ENCODE results near the gene PRKN. TPM values are rescaled to one million over a fixed set of nuclear protein-coding genes. Genes with fewer than 3 reads are reported as not detected.

PRKN gene
- total and polyA plus RNA-seq, 9 of the 15 experiments (the other 6 are each of a cell fraction or from before 2014, with no cell fraction given) = 0.03 to 0.96 (median 0.15) TPM; not detected in 2

DNA sequence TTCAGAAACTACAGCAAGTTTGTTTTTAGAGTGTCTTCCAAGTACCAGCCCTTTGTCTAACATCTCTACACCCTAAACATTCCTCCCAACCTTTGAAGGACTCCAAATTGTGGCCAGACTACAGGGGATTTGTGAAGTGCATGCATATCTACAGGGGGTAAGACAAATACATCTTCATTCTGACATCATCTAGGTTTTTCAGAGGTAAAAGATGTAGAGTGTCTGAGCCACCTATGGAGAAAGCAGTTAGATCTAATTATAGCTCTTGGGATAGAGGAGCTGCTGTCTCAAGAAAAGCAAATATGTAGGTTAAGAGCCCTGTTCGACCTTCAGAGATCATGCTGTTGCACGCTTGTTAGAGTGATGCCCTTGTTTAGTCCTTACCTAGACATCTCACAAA, 836.0 kb downstream of the PRKN start (continued):
- TF ChIP-seq KDM4B (IDR thresholded peaks at IDR 0.05; ENCODE audit: borderline replicate concordance in 2 of 2, low read depth in 1 of 2) (no peak), ZNF408 (CRISPR knock-in tag; IDR thresholded peaks at IDR 0.05; ENCODE audit: low read depth) (no peak), RNF2 (IDR thresholded peaks at IDR 0.05) (no peak), ZNF23 (CRISPR knock-in tag; IDR thresholded peaks at IDR 0.05) (no peak), ZNF124 (CRISPR knock-in tag; IDR thresholded peaks at IDR 0.05) (no peak), NR2F6 (CRISPR knock-in tag; IDR thresholded peaks at IDR 0.05) (no peak), MCM3 (IDR thresholded peaks at IDR 0.05) (no peak), SMARCE1 (IDR thresholded peaks at IDR 0.05) (no peak), RUNX1 (IDR thresholded peaks at IDR 0.05; ENCODE audit: low read depth) (no peak)
- TF ChIP-seq, protein P1, sequence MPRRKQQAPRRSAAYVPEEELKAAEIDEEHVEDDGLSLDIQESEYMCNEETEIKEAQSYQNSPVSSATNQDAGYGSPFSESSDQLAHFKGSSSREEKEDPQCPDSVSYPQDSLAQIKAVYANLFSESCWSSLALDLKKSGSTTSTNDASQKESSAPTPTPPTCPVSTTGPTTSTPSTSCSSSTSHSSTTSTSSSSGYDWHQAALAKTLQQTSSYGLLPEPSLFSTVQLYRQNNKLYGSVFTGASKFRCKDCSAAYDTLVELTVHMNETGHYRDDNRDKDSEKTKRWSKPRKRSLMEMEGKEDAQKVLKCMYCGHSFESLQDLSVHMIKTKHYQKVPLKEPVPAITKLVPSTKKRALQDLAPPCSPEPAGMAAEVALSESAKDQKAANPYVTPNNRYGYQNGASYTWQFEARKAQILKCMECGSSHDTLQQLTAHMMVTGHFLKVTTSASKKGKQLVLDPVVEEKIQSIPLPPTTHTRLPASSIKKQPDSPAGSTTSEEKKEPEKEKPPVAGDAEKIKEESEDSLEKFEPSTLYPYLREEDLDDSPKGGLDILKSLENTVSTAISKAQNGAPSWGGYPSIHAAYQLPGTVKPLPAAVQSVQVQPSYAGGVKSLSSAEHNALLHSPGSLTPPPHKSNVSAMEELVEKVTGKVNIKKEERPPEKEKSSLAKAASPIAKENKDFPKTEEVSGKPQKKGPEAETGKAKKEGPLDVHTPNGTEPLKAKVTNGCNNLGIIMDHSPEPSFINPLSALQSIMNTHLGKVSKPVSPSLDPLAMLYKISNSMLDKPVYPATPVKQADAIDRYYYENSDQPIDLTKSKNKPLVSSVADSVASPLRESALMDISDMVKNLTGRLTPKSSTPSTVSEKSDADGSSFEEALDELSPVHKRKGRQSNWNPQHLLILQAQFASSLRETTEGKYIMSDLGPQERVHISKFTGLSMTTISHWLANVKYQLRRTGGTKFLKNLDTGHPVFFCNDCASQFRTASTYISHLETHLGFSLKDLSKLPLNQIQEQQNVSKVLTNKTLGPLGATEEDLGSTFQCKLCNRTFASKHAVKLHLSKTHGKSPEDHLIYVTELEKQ (CRISPR knock-in tag; IDR thresholded peaks at IDR 0.05) = no peak

DNA sequence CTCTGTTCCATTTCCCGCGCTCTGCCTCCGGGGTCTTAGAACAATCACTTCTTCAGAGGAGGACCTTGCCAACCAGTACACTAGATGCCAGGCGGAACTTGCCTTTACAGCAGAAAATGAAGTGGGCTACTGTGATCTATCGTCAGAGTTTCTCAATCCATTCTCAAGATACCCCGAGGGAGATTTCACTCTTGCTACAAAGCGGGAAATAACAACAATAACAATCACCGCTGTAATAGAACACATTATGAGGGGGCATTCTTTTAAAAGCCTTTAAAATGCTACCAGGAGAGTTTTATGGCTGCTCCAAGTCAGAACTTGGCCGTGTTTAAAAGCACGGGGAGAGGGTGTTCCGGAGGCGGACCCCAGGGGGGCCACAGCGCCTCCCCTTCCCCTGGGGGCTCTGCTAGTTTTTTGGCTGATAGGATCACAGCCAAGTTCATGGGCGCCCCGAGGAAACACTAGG, 836.7 kb downstream of the PRKN start:
- in situ Hi-C loops (cut with MboI) = no loop called here
- no peaks in the 10 kb centered on the region for H3K9me3 ChIP-seq (replicated peaks; ENCODE audit: control insufficient read depth, insufficient read depth, low read depth, low read length)
- POLR2A ChIA-PET = no interaction called here
- no peak for TF ChIP-seq ZNF583 (CRISPR knock-in tag; IDR thresholded peaks at IDR 0.05)
- no peak for TF ChIP-seq ZNF444 (CRISPR knock-in tag; IDR thresholded peaks at IDR 0.05)
- TF ChIP-seq, protein P2, sequence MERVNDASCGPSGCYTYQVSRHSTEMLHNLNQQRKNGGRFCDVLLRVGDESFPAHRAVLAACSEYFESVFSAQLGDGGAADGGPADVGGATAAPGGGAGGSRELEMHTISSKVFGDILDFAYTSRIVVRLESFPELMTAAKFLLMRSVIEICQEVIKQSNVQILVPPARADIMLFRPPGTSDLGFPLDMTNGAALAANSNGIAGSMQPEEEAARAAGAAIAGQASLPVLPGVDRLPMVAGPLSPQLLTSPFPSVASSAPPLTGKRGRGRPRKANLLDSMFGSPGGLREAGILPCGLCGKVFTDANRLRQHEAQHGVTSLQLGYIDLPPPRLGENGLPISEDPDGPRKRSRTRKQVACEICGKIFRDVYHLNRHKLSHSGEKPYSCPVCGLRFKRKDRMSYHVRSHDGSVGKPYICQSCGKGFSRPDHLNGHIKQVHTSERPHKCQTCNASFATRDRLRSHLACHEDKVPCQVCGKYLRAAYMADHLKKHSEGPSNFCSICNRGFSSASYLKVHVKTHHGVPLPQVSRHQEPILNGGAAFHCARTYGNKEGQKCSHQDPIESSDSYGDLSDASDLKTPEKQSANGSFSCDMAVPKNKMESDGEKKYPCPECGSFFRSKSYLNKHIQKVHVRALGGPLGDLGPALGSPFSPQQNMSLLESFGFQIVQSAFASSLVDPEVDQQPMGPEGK (CRISPR knock-in tag; IDR thresholded peaks at IDR 0.05; ENCODE audit: borderline replicate concordance) = no peak
- no peak for TF ChIP-seq COPS2 (conservative IDR thresholded peaks at IDR 0.05)
- TF ChIP-seq, protein P1 (CRISPR knock-in tag; IDR thresholded peaks at IDR 0.05) = no peak

More for the DNA sequence above, 836.7 kb downstream of the PRKN start:
- H3K9ac ChIP-seq (ENCODE audit: insufficient read depth in 1 of 2, low read depth in 2 of 2, low read length in 2 of 2) = no peak overlapping the region
- DNase-seq (ENCODE audit: extremely low read depth in 1 of 4, low spot score in 3 of 4) (no peak), ATAC-seq (no peak), FAIRE-seq (no peak)
- no peaks in the 10 kb centered on the region for H3K36me3 ChIP-seq (ENCODE audit: control insufficient read depth, insufficient read depth, low read length)
- CTCF ChIA-PET (ENCODE audit: low intra/inter-chr PET ratio) = no interaction called here
- no peak overlapping the region for H3K4me3 ChIP-seq
- H2AFZ ChIP-seq (ENCODE audit: low read depth, low read length) = no peak overlapping the region
- H3K79me2 ChIP-seq (ENCODE audit: control insufficient read depth, insufficient read depth, low read length) = no peaks in the 10 kb centered on the region
- intact Hi-C loops (cut with micrococcal nuclease) = no loop called here
- H3K9me1 ChIP-seq (ENCODE audit: control insufficient read depth, insufficient read depth, low read length) = no peaks in the 10 kb centered on the region
- no TSS peak for BruUV-seq (replicated peaks)
- 1% methylated on average over 15 of the region's 15 CpGs for WGBS (ENCODE audit: insufficient coverage, low coverage, missing lambda C conversion rate)
- H4K20me1 ChIP-seq (replicated peaks; ENCODE audit: control insufficient read depth, insufficient read depth, low read length) = no peaks in the 10 kb centered on the region
- no peaks in the 10 kb centered on the region for H3K4me1 ChIP-seq (replicated peaks in 1 of 2; ENCODE audit: control insufficient read depth in 2 of 2, insufficient read depth in 2 of 2, low read length in 2 of 2)
- H3K4me2 ChIP-seq (ENCODE audit: insufficient read depth, low read length) = no peak overlapping the region
- no peak overlapping the region for H3K27ac ChIP-seq (ENCODE audit: extremely low read depth, low read depth, low read length)
- no peaks in the 10 kb centered on the region; a peak in 2 of 5 replicates for H3K27me3 ChIP-seq (ENCODE audit: control insufficient read depth in 2 of 2, insufficient read depth in 2 of 2, low read length in 2 of 2)
